Fibroblast of lung (primary cell): ENCODE measurements around the gene LRP1-AS. TPM values are rescaled to one million over a fixed set of nuclear protein-coding genes. Genes with fewer than 3 reads are reported as not detected.

Source experiments
- DNase-seq, 2 donors: peaks; one replicate each; pipeline versions ENCODE4 v3.0.0 to v3.0.0-alpha.2; 2010; ENCODE audit warnings: low read depth in 2 of 2
- H2AFZ ChIP-seq: 2 replicates; pipeline ENCODE4 v1.5.1; 2012; ENCODE audit warnings: low read length, control low read depth, inconsistent platforms
- H3K27ac ChIP-seq: 2 replicates; pipeline ENCODE4 v1.5.1; 2011; ENCODE audit warnings: low read length, control low read depth; ENCODE audit not compliant: insufficient read depth
- H3K27me3 ChIP-seq: 2 replicates; pipeline ENCODE4 v1.5.1; 2011; ENCODE audit warnings: mild to moderate bottlenecking, low read length; ENCODE audit not compliant: control insufficient read depth, insufficient read depth
- H3K36me3 ChIP-seq: 2 replicates; pipeline ENCODE4 v1.5.1; 2011; ENCODE audit warnings: low read length; ENCODE audit not compliant: control insufficient read depth, insufficient read depth
- H3K4me1 ChIP-seq: 2 replicates; pipeline ENCODE4 v1.5.1; 2011; ENCODE audit warnings: low read length; ENCODE audit not compliant: control insufficient read depth, insufficient read depth; ENCODE audit errors: extremely low read depth
- H3K4me2 ChIP-seq: 2 replicates; pipeline ENCODE4 v1.5.1; 2011; ENCODE audit warnings: low read length, control low read depth; ENCODE audit not compliant: insufficient read depth; ENCODE audit errors: extremely low read depth
- H3K4me3 ChIP-seq, 4 experiments: fragments of 200-600 bp in 1 of 4; sonication (generic) in 1 of 4; replicated peaks in 1 of 4; 2 replicates each; pipeline ENCODE4 v1.5.1; 2011 to 2016; ENCODE audit warnings: low read length in 4 of 4, low read depth in 3 of 4, mild to moderate bottlenecking in 3 of 4, control low read depth in 2 of 4, inconsistent platforms in 1 of 4, mixed read lengths in 1 of 4; ENCODE audit not compliant: insufficient read depth in 1 of 4; ENCODE audit errors: control extremely low read depth in 1 of 4
- H3K79me2 ChIP-seq: 2 replicates; pipeline ENCODE4 v1.5.1; 2012; ENCODE audit warnings: mild to moderate bottlenecking, low read length, inconsistent platforms; ENCODE audit not compliant: control insufficient read depth, insufficient read depth
- H3K9ac ChIP-seq: 2 replicates; pipeline ENCODE4 v1.5.1; 2011; ENCODE audit warnings: mild to moderate bottlenecking, low read length, control low read depth; ENCODE audit not compliant: insufficient read depth
- H3K9me3 ChIP-seq: 2 replicates; pipeline ENCODE4 v1.5.1; 2012; ENCODE audit warnings: low read depth, low read length; ENCODE audit not compliant: control insufficient read depth, insufficient read depth
- H4K20me1 ChIP-seq: 2 replicates; pipeline ENCODE4 v1.5.1; 2011; ENCODE audit warnings: low read length; ENCODE audit not compliant: control insufficient read depth, insufficient read depth; ENCODE audit errors: extremely low read depth
- EZH2 ChIP-seq: IDR thresholded peaks from 2 replicates; pipeline ENCODE4 v1.5.1; 2012; ENCODE audit warnings: low read length, control low read depth, mild to moderate bottlenecking; ENCODE audit errors: missing control alignments
- polyA plus RNA-seq, 2 donors: library from polyadenylated mRNA; depleted of rRNA in 1 of 2; stranded (reverse) in 1 of 2; unstranded in 1 of 2; fragments of >200 nt; gene quantifications; 2 replicates each; pipeline ENCODE4 v1.2.1, GENCODE V29; 2011 to 2012; ENCODE audit warnings: missing spikeins in 1 of 2
- total RNA-seq: library from RNA; depleted of rRNA; stranded (reverse); fragments of >200 nt; gene quantifications from 2 replicates; pipeline ENCODE4 v1.2.1, GENCODE V29; 2014
- TF ChIP-seq, protein P1 (sequence below), 2 donors: IDR thresholded peaks in 1 of 2; conservative IDR thresholded peaks in 1 of 2; 1 replicate in 1 of 2; 2 replicates in 1 of 2; pipeline ENCODE4 v1.5.1; 2011 to 2012; ENCODE audit warnings: low read length in 2 of 2, control low read depth in 1 of 2, inconsistent platforms in 1 of 2, low read depth in 1 of 2, mild to moderate bottlenecking in 1 of 2

LRP1-AS gene
- total and polyA plus RNA-seq, 2 donors (not counting 1 experiment from before 2014, with no cell fraction given), result not detected

DNA sequence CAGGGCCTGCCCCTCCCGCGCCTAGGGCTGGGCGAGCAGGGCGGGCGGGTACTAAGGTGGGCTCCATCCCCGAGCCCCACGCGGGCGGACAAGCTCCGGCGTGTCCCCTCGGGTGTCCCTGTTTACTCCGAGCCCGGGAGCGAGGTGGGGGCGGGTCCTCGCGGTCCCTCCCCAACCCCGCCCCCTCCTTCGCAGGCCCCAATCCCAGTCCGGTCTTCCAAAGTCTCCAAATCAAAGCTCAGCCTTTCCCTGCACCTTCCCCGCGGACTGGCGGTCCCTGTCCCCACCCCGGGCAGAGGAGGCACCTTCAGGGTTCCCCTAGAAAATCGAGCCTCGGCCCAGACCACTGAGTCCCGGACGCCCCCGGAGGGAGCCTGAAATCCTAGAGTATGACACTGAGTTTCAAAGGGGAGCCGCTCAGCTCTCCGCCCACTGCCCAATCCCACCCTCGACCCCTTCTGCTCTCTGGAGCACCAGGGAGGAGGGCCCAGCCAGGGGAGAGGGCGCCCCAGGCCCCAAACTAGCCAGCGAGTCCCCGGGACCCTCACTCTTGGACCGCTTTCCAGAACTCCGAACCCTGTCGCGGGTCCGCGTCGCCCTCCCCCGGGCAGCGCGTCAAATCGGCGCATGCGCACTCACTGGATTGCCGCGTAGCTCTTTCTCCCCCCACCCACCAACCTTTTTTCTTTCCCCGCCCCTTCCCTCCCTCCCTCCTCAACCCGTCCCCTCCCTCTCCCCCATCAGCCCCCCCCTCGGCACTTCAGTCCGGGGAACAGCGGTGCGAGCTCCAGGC is 19.5 kb downstream of the LRP1-AS start, which contains the start of gene LRP1:
Gene LRP1, plus strand, starts transcription at position 758 of the 793 bp plus-strand sequence. CDS start 482 bp downstream, outside the sequence.
- H3K9ac ChIP-seq, result peak within 1 kb of the TSS; percentile 77
- no peaks in the 10 kb centered on the region for H3K27me3 ChIP-seq
- H3K4me2 ChIP-seq, result peak within 1 kb of the TSS; percentile 91
- peaks cover 27% of the 10 kb centered on the region for H3K4me1 ChIP-seq
- H3K4me3 ChIP-seq, result peak within 1 kb of the TSS; percentile 70 to 95 (median 91)
- peaks cover 4% of the 10 kb centered on the region for H3K36me3 ChIP-seq
- H4K20me1 ChIP-seq, result no peaks in the 10 kb centered on the region
- peak within 1 kb of the TSS; percentile 74 for H2AFZ ChIP-seq
- TF ChIP-seq, protein P1, sequence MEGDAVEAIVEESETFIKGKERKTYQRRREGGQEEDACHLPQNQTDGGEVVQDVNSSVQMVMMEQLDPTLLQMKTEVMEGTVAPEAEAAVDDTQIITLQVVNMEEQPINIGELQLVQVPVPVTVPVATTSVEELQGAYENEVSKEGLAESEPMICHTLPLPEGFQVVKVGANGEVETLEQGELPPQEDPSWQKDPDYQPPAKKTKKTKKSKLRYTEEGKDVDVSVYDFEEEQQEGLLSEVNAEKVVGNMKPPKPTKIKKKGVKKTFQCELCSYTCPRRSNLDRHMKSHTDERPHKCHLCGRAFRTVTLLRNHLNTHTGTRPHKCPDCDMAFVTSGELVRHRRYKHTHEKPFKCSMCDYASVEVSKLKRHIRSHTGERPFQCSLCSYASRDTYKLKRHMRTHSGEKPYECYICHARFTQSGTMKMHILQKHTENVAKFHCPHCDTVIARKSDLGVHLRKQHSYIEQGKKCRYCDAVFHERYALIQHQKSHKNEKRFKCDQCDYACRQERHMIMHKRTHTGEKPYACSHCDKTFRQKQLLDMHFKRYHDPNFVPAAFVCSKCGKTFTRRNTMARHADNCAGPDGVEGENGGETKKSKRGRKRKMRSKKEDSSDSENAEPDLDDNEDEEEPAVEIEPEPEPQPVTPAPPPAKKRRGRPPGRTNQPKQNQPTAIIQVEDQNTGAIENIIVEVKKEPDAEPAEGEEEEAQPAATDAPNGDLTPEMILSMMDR (conservative IDR thresholded peaks at IDR 0.05 in 1 of 2, IDR thresholded peaks at IDR 0.05 in 1 of 2; ENCODE audit: low read depth in 1 of 2, low read length in 2 of 2), result no peak
- no peak for TF ChIP-seq EZH2
- no peaks in the 10 kb centered on the region for H3K9me3 ChIP-seq
- H3K79me2 ChIP-seq, result peaks cover 44% of the 10 kb centered on the region
- peak within 1 kb of the TSS; percentile 73 for H3K27ac ChIP-seq
- peak; percentile 80 to 89 for DNase-seq

GRCh38 chr12:57127101-57127725 is 20.2 kb downstream of the LRP1-AS start:
- no peaks in the 10 kb centered on the region for H3K9me3 ChIP-seq
- H3K27ac ChIP-seq, result peak overlapping the region; percentile 19
- H3K4me2 ChIP-seq, result peak overlapping the region; percentile 91
- H4K20me1 ChIP-seq, result no peaks in the 10 kb centered on the region
- peak overlapping the region; percentile 20 for H3K9ac ChIP-seq
- H3K4me1 ChIP-seq, result peaks cover 20% of the 10 kb centered on the region
- peaks cover 37% of the 10 kb centered on the region for H3K79me2 ChIP-seq
- peaks cover 4% of the 10 kb centered on the region for H3K36me3 ChIP-seq
- H3K27me3 ChIP-seq, result no peaks in the 10 kb centered on the region
- H2AFZ ChIP-seq, result no peak overlapping the region
- no peak for TF ChIP-seq EZH2
- TF ChIP-seq, protein P1 (conservative IDR thresholded peaks at IDR 0.05 in 1 of 2, IDR thresholded peaks at IDR 0.05 in 1 of 2; ENCODE audit: low read depth in 1 of 2, low read length in 2 of 2), result peak in 1 of 2 donors; percentile 53
- peak overlapping the region; percentile 65 to 86 (median 76) for H3K4me3 ChIP-seq
- peak in 1 of 2 donors; percentile 64 for DNase-seq

- Histone ChIP-seq H3K27ac (no peak overlapping the region), H3K4me2 (no peak overlapping the region), H3K9ac (no peak overlapping the region), H3K4me3 (peak overlapping the region in 1 of 4 experiments; percentile 70), H3K27me3 (no peaks in the 10 kb centered on the region), H3K79me2 (peaks cover 30% of the 10 kb centered on the region), H3K4me1 (peaks cover 14% of the 10 kb centered on the region), H2AFZ (no peak overlapping the region), H4K20me1 (no peaks in the 10 kb centered on the region), H3K9me3 (no peaks in the 10 kb centered on the region), H3K36me3 (no peaks in the 10 kb centered on the region)
- no peak for DNase-seq
- no peak for TF ChIP-seq EZH2
- TF ChIP-seq, protein P1 (conservative IDR thresholded peaks at IDR 0.05 in 1 of 2, IDR thresholded peaks at IDR 0.05 in 1 of 2; ENCODE audit: low read depth in 1 of 2, low read length in 2 of 2), result no peak
These were observed 20.9 kb downstream of the LRP1-AS start for GRCh38 chr12:57126561-57126960.
